Measurements from ENCODE around the gene TUFM.
"Not testable (repeated sequence)": the region's sequence is repeated elsewhere in the genome, so short reads cannot be mapped to it uniquely, and the experiment has no call there.

Gene TUFM

DNA sequence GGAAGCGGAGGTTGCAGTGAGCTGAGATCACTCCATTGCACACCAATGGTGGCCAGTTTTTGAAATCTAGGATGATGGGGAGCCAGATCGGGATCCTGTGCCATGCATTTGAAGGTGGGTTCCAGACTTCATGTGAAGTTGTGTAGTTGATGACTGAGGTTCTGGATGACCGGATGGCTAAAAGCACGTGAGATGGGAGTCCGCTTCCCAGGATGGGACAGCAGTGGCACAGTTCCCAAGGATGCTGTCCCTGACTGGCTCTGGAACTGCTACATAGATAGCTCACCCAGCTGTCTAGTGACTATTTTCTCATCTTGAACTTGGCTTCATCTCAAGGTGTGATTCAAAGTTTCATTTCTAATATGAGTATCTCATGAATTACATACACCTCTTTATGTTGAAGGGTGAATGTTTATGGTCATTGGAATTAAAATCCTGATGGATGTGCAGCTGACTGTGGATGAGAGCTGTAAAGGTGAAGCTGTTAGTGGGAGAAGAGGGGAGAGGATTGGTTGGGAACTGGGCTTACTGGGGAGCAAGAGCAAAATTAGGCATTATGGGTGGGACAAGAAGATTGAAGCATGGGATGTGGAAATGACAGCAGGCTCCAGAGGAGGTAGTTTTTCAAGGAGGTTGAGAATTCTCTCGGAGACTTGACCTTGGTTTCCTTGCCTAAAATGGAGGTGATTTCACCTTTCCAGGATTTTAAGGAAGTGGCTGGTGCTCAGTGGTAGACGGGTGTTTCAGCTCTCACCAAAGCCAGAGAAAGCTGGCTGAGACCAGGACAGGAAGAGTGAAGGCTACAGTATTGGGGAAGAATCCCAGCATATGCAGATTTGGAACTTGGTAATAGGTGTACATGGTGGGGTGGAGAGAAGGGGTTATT, 8.2 kb downstream of the TUFM start:
- no peak for DNase-seq

DNA sequence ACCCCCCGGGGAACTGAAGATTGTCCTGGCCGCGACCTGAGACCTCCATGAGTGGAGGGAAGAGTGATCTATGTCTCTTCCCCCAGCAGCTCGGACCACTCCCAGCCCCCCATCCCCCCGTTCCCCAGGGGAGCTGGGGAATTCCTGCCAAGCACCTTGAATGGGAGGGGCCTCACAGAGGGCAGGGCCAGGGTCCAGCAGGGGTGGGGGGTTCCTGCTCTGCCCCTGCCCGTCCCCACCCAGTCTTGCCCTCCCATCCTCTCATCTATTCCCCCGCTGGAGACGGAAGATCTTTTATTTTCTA, 9.4 kb downstream of the TUFM start:
- no peak for DNase-seq

DNA sequence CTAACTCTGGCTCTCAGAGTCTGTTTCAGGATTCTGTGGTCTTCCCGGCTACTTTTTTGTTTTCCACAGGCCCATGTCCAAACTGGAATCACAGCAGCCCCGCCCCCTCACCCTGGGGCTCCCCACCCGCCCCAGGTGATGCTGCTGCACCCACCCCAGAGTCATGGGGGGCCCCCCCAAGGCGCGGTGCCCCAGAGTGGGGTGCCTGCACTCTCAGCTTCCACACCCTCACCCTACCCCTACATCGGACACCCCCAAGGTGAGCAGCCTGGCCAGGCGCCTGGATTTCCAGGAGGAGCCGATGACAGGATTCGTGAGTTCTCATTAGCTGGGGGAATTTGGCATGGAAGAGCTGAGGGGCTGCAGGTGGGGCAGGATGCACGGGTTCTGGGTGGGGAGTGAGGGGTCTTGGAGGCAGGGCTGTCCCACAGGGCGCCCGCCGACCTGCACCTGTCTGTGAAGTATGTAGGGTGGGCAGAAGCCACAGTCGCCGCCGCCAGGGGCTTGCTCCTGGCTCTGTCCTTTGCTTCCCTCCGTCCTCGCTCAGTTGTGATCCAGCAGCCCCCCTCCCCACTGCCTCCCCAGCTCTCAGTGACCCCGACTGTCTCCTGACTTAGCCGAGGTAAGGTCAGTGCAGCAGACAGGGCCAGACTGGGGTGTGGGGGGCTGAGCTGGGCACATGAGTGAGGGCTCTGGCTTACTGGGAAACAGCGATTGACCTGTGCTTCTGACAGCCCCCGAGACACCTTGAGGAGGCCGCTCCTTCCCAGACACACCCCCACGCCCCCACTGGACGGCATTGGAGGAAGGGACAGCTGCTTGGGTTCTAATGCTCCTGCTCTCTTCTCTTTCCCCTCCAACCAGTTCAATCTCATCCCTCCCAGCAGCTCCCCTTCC, 10.0 kb downstream of the TUFM start:
- no peak for DNase-seq

DNA sequence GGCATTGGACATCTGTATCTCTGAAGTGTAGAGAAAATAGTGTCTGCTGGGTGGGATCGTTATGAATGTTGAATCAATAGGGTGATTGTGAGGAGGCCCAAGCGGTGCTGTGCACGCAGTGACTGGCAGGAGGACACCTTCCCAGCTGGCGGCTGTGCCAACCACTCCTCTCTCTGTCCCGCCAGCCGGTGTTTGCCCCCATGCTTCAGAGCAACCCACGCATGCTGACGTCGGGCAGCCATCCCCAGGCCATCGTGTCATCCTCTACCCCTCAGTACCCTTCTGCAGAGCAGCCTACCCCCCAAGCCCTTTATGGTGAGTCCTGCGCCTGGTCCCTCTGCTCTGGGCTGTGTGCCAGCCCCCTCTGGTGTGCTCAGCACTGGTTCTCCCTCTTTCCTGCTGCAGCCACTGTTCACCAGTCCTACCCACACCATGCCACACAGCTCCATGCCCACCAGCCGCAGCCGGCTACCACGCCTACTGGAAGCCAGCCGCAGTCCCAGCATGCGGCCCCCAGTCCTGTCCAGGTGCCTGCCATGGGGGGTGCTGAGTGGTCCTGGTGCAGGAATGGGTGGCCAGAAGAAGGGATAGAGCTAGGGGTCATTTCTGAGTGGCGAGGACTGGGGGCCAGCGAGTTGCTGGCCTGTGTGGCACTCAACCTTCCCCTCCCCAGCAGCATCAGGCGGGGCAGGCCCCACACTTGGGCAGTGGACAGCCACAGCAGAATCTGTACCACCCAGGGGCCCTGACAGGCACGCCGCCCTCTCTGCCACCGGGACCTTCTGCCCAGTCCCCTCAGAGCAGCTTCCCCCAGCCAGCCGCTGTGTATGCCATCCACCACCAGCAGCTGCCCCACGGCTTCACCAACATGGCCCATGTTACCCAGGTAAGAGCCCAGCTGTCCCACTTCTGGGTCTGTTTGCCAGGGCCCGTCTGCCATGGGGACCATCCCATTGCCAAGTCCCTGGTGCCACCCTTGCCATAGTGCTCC, 11.0 kb downstream of the TUFM start:
- no peak for DNase-seq

DNA sequence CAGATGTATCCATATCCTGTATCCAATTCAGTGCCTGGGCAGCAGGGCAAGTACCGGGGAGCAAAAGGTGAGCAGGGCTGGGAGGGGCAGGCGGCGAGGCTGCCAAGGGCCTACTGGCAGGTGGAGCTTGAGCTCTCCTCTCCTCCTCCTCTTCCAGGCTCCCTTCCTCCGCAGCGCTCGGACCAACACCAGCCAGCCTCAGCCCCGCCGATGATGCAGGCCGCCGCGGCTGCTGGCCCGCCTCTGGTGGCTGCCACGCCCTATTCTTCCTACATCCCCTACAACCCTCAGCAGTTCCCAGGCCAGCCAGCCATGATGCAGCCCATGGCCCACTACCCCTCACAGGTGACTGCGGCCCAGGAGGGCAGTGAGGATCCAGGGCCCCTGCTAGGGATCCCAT, 11.8 kb downstream of the TUFM start:
- DNase-seq: no peak

DNA sequence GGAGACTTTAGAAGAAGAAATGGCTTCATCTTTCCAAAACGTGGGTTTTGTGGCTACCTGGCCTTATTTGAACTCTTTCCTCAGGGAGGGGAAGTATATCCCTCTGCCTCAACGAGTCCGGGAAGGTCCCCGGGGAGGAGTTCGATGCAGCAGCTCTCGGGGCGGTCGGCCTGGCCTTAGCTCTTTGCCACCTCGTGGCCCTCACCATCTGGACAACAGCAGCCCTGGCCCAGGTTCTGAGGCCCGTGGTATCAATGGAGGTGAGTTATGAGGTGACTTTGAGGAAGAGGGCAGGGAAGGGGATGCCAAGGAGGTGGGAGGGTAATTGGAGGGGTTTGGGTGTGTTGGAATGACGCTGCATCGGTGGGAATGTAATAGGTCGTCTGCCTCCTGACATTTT, 15.6 kb downstream of the TUFM start:
- no peak for DNase-seq

DNA sequence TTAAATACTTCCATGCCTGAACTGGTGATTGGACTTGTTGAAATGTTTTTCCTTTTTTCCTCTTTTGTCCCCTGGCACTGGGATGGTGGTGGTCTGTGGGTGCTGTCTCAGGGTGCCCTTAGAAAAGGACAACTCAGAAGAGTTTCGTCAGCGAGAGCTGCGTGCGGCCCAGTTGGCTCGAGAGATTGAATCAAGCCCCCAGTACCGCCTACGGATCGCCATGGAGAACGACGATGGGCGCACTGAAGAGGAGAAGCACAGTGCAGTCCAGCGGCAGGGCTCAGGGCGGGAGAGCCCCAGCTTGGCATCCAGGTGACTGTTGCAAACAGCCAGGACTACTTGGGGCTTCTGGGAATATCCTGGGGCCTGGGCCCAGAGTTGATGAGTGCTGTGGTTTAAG, 16.4 kb downstream of the TUFM start:
- DNase-seq: no peak

DNA sequence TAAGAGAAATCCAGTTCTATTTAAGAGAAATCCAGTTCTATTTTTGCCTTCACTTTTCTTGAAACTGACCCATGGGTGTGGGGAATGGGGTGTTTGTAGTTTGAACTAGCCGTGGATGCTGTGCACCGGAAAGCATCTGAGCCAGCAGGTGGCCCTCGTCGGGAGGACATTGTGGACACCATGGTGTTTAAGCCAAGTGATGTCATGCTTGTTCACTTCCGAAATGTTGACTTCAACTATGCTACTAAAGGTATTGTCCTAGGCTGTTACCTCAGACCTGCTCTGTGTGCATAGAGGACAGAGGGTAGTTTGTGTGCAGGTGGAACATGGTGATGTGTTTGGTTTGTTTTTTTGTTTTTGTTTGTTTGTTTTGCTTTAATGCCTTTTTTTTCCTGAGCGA, 20.0 kb downstream of the TUFM start:
- DNase-seq: no peak

DNA sequence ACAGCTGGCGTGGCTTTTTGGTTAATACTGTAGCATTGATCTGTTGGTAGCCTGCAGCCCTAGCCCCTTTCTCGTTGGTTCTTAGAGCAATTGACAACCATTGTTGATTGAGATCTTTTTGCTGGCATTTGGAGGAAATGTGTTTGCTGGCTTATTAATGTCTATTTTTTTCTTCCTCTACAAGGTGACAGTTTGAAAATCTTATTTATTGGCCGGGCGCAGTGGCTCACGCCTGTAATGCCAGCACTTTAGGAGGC, 21.5 kb downstream of the TUFM start:
- no peak for DNase-seq

DNA sequence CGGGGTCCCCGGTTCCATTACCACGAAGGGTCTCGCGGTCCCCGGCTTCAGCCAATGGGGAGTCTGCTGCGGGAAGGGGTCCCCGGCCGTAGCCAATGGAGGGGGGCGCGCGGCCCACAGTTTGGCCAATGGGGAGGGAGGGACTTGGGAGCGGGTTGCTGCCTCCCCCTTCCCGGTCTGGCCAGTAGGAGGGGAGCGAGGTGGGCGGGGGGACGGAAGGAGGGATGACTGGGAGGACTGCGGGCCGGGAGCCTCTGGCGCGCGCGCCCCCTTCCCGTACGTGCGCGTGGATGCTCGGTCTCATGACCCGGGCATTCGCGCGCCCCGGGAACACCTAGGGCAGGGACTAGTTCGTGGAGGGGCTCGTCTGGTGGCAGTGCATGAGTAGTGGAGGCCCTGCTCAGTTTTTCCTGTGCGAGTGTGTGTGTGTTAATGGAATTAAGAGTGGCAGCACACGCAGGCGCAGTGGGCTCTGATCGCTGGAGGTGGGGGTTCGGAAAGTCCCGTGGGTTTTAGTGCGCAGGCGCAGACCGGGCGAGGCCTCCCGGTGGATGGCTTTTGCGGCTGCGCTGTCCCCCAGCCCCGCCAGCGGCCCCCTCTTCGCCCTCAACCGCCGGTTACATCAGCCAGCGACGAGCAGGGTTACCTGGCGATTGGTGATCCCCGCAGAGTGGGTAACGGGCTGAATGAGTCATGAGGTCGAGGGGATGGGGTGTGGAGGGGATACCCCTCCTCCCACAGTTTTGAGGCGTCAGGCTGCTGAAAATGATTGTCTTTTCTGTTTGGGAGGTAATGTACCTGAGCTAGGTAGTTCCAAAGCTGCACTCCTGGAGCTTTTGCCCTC, 22.1 kb downstream of the TUFM start:
- peak; percentile 97 for DNase-seq

DNA sequence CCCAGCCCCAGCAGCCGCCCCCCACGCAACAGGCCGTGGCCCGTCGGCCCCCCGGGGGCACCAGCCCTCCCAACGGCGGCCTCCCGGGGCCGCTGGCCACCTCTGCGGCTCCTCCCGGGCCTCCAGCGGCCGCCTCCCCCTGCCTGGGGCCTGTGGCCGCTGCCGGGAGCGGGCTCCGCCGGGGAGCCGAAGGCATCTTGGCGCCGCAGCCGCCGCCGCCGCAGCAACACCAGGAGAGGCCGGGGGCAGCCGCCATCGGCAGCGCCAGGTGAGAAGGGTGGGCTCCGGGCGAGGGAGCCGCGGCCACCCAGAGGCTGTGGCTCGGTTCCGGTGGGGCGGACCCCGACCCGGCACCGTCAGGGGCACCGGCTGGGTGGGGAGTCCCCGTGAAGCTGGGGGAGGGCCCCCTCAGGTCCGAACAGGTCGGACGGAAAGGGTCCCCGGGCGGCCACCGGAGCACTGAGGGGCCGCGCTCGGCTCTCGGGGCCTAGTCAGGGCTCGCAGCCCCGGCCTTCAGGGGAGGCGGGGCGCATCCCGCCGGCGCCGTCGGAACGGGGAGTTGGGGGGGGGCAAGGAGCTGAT, 22.8 kb downstream of the TUFM start:
- DNase-seq: no peak

DNA sequence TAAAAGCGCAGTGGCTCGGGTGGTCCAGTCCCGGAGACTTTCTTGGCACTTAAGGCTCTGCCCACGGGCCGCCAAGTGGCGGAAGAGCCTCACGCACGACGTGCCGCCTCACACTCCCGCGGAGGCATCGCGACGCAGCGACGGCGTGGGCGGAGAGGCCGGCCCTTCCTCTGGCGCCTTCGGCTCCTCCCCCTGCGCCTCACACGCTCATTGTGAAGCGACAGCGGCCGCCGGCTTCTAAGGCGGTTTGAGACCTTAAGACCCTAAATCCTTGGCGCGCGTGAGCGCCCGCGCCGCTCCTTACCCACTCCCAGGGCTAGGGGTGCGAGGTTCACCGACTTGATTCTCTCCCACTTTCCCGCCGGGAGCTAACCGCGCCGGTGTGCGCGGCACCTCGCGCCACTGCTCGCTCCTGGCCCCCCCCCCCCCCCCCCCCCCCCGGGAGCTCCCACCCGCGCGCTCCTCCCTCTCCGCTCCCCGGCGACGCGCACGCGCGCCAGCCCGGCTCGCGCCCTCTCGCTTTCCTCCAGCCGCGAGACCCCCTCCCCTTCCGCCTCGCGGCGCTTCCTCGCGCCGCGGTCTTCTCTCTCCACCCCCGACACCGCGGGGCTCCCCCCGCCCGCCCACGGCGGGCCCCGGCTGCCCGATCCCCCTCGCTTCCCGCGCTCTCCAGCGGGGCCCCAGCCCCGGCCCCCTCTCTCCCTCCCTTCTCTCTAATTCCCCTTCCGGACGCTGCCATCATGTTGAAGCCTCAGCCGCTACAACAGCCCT, 23.4 kb downstream of the TUFM start, which contains the start of gene ATXN2L:
Gene ATXN2L, plus strand, starts transcription at position 480 of the 771 bp plus-strand sequence. Its CDS starts 261 bp downstream, at position 741.
- DNase-seq: peak; percentile 96

DNA sequence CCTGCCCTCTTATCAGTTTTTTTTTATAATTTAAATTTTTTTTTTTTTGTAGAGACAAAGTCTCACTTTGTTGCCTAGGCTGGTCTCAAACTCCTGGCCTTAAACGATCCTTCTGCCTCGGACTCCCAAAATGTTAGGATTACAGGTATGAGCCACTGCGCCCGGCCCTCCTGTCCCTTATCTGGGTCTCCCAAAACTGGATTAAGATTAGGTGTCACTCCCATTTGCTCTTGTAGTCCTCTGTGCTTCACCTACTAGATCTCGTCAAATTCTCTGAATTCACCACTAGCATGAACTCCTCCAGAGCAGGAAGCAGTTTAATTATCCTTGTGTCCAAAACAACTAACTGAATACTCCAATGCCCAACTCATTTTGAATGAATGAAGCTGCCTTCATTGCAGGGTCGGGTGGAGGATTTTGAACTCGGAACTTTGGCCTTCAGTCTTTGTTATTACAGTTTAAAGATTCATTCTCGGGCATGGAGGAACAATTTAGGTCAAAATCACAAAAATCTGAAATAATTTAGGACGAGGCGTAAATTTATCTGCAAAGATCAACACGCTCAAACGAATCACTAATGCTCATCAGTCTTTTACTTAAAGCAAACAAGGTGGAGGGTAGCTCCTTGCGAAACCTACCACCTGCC, 24.2 kb downstream of the TUFM start:
- DNase-seq: peak; percentile 37

DNA sequence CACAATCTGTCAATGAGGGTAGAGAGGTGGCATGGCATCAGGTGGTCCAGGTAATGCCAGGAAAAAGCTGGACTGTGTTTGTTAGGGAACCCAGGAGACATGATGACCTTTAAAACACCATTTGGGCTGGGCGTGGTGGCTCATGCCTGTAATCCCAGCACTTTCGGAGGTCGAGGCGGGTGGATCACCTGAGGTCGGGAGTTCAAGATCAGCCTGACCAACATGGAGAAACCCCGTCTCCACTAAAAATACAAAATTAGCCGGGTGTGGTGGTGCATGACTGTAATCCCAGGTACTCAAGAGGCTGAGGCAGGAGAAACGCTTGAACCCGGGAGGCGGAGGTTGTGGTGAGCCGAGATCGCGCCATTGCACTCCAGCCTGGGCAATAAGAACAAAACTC, 25.6 kb downstream of the TUFM start:
- not testable (repeated sequence) for DNase-seq

DNA sequence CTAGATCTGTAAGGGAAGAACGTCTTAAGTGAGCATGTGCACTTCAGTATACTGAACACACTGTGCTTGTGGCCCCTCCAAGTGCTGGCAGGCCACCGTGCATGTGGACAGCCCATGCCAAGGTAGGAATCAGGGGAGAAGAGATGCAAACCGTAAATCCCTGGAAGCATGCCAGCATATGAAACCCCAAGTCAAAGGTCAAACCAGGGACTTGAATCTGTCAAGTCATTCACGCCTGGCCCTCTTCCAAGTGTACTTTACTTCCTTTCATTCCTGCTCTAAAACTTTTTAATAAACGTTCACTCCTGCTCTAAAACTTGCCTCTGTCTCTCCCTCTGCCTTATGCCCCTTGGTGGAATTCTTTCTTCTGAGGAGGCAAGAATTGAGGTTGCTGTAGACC, 26.1 kb downstream of the TUFM start:
- peak; percentile 80 for DNase-seq

DNA sequence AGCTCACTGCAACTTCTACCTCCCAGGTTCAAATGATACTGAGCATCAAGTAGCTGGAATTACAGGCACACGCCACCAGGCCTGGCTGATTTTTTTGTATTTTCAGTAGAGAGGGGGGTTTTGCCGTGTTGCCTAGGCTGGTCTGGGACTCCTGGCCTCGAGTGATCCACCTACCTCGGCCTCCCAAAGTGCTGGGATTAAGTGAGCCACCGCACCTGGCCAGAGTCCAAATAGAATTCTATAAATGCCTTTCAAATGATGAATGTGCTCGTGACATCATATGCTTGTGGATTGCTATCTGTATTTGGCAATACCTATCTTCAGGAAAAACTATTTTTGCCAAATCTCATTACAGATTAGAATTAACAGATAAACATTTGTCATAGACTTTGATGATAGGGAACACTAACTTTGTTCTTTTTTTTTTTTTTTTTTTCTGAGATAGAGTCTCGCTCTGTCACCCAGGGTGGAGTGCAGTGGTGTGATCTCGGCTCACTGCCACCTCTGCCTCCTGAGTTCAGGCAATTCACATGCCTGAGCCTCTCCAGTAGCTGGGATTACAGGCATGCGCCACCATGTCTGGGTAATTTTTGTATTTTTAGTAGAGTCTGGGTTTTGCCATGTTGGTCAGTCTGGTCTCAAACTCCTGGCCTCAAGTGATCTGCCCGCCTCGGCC, 38.6 kb downstream of the TUFM start:
- DNase-seq: not testable (repeated sequence)

DNA sequence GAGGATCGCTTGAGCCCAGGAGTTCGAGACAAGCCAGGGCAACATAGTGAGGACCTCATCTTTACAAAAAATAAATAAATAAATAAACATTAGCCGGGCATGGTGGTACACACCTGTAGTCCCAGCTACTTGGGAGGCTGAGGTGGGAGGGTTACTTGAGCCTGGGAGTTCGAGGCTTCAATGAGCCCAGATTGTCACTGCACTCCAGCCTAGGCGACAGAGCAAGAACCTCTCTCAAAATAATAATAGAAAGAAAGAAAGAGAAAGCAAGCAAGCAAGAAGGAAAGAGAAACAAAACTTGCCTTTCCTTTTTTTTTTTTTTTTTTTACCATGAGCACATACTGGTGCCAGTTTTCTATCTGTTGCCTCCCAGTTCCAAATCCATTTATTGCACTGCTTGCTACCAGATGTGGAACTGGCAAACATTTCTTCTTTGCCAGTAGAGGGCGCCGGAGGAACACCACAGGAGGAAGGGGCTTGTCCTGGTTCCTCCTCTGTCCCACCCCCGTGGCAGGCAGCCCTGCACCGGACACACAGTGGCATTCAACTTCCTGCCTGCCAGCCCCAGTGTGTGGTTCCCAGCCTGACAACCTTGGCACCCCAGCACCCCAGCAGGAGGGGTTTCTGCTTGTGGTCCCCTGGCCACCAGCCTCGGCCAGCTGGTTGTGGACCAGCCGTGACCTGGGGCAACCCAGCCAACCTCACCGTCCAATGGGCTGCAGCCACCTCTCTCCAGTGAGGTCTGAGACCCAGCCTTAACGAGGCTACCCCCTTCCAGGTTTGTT, 43.7 kb downstream of the TUFM start:
- DNase-seq: peak; percentile 84

Measured in hematopoietic multipotent progenitor cell treated with erythropoietin and hydrocortisone succinate and interleukin-3 and kit ligand, for 8 days (in vitro differentiated cells).